ENCODE results near the gene PLK1. TPM values are rescaled to one million over a fixed set of nuclear protein-coding genes. Genes with fewer than 3 reads are reported as not detected.

Gene PLK1
- total and polyA plus RNA-seq, 2 of the 13 experiments (the other 11 are each of a cell fraction or from before 2014, with no cell fraction given): 71.5 to 76.3 TPM

DNA sequence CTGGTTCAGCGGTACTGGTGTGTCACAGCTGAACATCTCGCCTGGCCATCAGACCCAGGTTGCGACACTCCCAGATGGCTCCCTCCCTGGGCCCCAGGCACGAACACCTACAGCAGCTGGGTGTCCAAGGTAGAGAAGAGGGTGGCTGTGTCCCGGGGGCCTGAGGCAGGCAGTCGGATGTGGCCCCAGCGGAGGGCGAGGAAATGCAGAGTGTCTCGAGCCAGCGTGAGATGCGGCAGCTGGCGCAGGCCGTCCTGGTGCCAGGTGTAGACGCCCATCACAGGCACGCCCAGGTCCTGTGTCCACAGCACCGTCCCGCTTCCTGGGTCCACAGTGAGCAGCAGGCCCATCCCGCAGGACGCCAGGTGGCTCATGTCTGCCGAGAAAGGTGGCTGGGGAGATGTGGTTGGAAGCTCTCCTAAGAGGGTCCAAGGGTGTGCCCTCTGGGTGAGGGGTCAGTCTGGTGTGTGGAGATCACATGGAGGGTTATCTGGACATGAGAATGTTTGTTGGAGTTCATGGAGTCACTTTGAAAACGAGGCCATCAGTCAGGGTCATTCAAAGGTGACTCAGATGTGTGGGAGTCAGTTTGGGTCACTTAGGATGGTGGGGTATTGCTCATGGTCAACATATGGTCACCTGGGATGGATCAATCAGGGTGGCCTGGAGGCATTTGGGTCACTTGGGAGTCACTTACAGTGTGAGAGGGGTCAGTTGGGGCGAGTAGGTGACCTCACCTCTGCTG lies 26.3 kb downstream of the PLK1 start (continued):
- TF ChIP-seq, protein P1, sequence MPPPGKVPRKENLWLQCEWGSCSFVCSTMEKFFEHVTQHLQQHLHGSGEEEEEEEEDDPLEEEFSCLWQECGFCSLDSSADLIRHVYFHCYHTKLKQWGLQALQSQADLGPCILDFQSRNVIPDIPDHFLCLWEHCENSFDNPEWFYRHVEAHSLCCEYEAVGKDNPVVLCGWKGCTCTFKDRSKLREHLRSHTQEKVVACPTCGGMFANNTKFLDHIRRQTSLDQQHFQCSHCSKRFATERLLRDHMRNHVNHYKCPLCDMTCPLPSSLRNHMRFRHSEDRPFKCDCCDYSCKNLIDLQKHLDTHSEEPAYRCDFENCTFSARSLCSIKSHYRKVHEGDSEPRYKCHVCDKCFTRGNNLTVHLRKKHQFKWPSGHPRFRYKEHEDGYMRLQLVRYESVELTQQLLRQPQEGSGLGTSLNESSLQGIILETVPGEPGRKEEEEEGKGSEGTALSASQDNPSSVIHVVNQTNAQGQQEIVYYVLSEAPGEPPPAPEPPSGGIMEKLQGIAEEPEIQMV (CRISPR knock-in tag; IDR thresholded peaks at IDR 0.05; ENCODE audit: low read depth): no peak
- TF ChIP-seq ZNF326 (CRISPR knock-in tag; IDR thresholded peaks at IDR 0.05; ENCODE audit: borderline replicate concordance) (no peak), ZFP82 (CRISPR knock-in tag; IDR thresholded peaks at IDR 0.05; ENCODE audit: borderline replicate concordance) (no peak), ZKSCAN1 (IDR thresholded peaks at IDR 0.05; ENCODE audit: low read length) (no peak), ZNF839 (CRISPR knock-in tag; IDR thresholded peaks at IDR 0.05; ENCODE audit: borderline replicate concordance) (no peak), HCFC1 (IDR thresholded peaks at IDR 0.05; ENCODE audit: low read depth, low read length) (no peak), ZNF460 (CRISPR knock-in tag; IDR thresholded peaks at IDR 0.05; ENCODE audit: borderline replicate concordance) (no peak), PHF8 (CRISPR knock-in tag; IDR thresholded peaks at IDR 0.05) (no peak), KAT2B (IDR thresholded peaks at IDR 0.05; ENCODE audit: borderline replicate concordance, low read depth, low read length) (no peak), POLR2A (IDR thresholded peaks at IDR 0.05; ENCODE audit: insufficient read depth in 1 of 2, low read depth in 2 of 2, low read length in 2 of 2) (no peak), ZNF12 (CRISPR knock-in tag; IDR thresholded peaks at IDR 0.05) (no peak), ZSCAN31 (CRISPR knock-in tag; IDR thresholded peaks at IDR 0.05; ENCODE audit: low read depth) (no peak), ZNF589 (CRISPR knock-in tag; conservative IDR thresholded peaks at IDR 0.05) (no peak), TRIM24 (CRISPR knock-in tag; IDR thresholded peaks at IDR 0.05) (peak; percentile 72; the same call in 1 of the 2 replicates), POLR2AphosphoS2 (IDR thresholded peaks at IDR 0.05; ENCODE audit: low read depth, low read length) (no peak), ELF3 (CRISPR knock-in tag; IDR thresholded peaks at IDR 0.05) (no peak), SIN3A (IDR thresholded peaks at IDR 0.05; ENCODE audit: borderline replicate concordance, low read depth, low read length) (no peak), AGO1 (IDR thresholded peaks at IDR 0.05; ENCODE audit: low read depth, low read length, poor library complexity, severe bottlenecking) (no peak)
- TF ChIP-seq, protein P2, sequence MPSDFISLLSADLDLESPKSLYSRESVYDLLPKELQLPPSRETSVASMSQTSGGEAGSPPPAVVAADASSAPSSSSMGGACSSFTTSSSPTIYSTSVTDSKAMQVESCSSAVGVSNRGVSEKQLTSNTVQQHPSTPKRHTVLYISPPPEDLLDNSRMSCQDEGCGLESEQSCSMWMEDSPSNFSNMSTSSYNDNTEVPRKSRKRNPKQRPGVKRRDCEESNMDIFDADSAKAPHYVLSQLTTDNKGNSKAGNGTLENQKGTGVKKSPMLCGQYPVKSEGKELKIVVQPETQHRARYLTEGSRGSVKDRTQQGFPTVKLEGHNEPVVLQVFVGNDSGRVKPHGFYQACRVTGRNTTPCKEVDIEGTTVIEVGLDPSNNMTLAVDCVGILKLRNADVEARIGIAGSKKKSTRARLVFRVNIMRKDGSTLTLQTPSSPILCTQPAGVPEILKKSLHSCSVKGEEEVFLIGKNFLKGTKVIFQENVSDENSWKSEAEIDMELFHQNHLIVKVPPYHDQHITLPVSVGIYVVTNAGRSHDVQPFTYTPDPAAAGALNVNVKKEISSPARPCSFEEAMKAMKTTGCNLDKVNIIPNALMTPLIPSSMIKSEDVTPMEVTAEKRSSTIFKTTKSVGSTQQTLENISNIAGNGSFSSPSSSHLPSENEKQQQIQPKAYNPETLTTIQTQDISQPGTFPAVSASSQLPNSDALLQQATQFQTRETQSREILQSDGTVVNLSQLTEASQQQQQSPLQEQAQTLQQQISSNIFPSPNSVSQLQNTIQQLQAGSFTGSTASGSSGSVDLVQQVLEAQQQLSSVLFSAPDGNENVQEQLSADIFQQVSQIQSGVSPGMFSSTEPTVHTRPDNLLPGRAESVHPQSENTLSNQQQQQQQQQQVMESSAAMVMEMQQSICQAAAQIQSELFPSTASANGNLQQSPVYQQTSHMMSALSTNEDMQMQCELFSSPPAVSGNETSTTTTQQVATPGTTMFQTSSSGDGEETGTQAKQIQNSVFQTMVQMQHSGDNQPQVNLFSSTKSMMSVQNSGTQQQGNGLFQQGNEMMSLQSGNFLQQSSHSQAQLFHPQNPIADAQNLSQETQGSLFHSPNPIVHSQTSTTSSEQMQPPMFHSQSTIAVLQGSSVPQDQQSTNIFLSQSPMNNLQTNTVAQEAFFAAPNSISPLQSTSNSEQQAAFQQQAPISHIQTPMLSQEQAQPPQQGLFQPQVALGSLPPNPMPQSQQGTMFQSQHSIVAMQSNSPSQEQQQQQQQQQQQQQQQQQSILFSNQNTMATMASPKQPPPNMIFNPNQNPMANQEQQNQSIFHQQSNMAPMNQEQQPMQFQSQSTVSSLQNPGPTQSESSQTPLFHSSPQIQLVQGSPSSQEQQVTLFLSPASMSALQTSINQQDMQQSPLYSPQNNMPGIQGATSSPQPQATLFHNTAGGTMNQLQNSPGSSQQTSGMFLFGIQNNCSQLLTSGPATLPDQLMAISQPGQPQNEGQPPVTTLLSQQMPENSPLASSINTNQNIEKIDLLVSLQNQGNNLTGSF (CRISPR knock-in tag; IDR thresholded peaks at IDR 0.05): no peak
- TF ChIP-seq, protein P3, sequence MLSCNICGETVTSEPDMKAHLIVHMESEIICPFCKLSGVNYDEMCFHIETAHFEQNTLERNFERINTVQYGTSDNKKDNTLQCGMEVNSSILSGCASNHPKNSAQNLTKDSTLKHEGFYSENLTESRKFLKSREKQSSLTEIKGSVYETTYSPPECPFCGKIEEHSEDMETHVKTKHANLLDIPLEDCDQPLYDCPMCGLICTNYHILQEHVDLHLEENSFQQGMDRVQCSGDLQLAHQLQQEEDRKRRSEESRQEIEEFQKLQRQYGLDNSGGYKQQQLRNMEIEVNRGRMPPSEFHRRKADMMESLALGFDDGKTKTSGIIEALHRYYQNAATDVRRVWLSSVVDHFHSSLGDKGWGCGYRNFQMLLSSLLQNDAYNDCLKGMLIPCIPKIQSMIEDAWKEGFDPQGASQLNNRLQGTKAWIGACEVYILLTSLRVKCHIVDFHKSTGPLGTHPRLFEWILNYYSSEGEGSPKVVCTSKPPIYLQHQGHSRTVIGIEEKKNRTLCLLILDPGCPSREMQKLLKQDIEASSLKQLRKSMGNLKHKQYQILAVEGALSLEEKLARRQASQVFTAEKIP (CRISPR knock-in tag; IDR thresholded peaks at IDR 0.05; ENCODE audit: borderline replicate concordance): no peak

Data from HepG2 (cell line).